ENCODE data around the gene CKAP5.

Gene CKAP5

DNA sequence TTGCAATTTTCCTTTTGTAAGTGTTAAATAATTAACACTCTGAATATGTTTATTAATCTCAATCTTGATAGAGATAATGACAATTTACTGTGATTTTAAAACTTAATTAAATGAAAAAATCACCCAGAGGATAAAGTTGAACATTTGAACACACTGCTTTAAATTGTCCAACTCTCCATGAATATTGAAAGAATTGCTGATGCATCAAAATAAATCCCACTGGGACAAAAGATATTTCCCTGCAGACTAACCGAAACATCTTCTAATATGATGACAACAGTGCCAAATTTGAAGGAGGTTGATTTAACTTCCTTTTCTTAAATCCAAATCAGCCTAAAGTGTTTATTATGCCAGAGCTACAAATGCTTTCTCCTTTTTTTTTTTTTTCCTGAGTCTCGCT is 79.4 kb downstream of the CKAP5 start:
- TF ChIP-seq, protein P1, sequence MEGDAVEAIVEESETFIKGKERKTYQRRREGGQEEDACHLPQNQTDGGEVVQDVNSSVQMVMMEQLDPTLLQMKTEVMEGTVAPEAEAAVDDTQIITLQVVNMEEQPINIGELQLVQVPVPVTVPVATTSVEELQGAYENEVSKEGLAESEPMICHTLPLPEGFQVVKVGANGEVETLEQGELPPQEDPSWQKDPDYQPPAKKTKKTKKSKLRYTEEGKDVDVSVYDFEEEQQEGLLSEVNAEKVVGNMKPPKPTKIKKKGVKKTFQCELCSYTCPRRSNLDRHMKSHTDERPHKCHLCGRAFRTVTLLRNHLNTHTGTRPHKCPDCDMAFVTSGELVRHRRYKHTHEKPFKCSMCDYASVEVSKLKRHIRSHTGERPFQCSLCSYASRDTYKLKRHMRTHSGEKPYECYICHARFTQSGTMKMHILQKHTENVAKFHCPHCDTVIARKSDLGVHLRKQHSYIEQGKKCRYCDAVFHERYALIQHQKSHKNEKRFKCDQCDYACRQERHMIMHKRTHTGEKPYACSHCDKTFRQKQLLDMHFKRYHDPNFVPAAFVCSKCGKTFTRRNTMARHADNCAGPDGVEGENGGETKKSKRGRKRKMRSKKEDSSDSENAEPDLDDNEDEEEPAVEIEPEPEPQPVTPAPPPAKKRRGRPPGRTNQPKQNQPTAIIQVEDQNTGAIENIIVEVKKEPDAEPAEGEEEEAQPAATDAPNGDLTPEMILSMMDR (conservative IDR thresholded peaks at IDR 0.05; ENCODE audit: low read length): no peak
- no peak for TF ChIP-seq EZH2phosphoT487 (IDR thresholded peaks at IDR 0.05; ENCODE audit: borderline replicate concordance)
- no peaks in the 10 kb centered on the region for H3F3A ChIP-seq (ENCODE audit: low read depth)
- no peak overlapping the region for H2AFZ ChIP-seq (ENCODE audit: low read length)
- H3K4me3 ChIP-seq (ENCODE audit: low read length, poor library complexity, severe bottlenecking): no peak overlapping the region
- peaks cover 95% of the 10 kb centered on the region for H3K36me3 ChIP-seq (ENCODE audit: insufficient read depth, low read length)
- no peaks in the 10 kb centered on the region for H3K79me2 ChIP-seq (ENCODE audit: insufficient read depth, low read length)
- H3K4me1 ChIP-seq (ENCODE audit: insufficient read depth, low read length, poor library complexity, severe bottlenecking): no peaks in the 10 kb centered on the region
- no peaks in the 10 kb centered on the region for H3K27me3 ChIP-seq (ENCODE audit: insufficient read depth, low read length, poor library complexity, severe bottlenecking)
- H3K9me2 ChIP-seq (replicated peaks; ENCODE audit: low read depth, low read length): no peaks in the 10 kb centered on the region
- no peaks in the 10 kb centered on the region for H4K20me1 ChIP-seq (ENCODE audit: insufficient read depth, low read length, poor library complexity, severe bottlenecking)
- no peak overlapping the region for H3K9ac ChIP-seq (ENCODE audit: low read depth, low read length, poor library complexity, severe bottlenecking)
- no peak overlapping the region for H3K4me2 ChIP-seq (ENCODE audit: low read depth, low read length, poor library complexity, severe bottlenecking)
- H3K9me3 ChIP-seq (ENCODE audit: insufficient read depth, low read depth, low read length): no peaks in the 10 kb centered on the region

DNA sequence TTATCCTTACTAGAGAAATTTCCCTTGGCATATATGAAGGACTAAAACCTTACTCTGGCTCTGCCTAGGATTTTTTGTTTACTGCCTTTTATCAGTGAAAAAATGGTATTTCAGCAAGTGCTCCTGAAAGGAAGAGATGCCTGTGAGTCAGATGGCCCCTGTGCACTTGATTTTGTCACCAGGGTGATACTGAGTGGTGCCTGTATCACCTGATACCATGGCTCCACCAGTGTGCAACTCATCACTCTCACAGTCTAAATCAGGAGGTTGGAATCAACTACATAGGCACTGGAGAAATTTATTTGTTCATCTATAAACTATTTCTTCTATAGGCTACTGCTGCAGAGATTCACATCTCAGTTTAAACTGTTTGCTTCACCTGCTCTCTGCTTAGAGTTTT is 83.8 kb downstream of the CKAP5 start:
- Histone ChIP-seq H2AFZ (ENCODE audit: low read length) (no peak overlapping the region), H3K27me3 (ENCODE audit: insufficient read depth, low read length, poor library complexity, severe bottlenecking) (no peaks in the 10 kb centered on the region), H4K20me1 (ENCODE audit: insufficient read depth, low read length, poor library complexity, severe bottlenecking) (no peaks in the 10 kb centered on the region), H3K9me3 (ENCODE audit: insufficient read depth, low read depth, low read length) (no peaks in the 10 kb centered on the region), H3K9ac (ENCODE audit: low read depth, low read length, poor library complexity, severe bottlenecking) (no peak overlapping the region), H3K9me2 (replicated peaks; ENCODE audit: low read depth, low read length) (no peaks in the 10 kb centered on the region), H3K79me2 (ENCODE audit: insufficient read depth, low read length) (no peaks in the 10 kb centered on the region), H3K36me3 (ENCODE audit: insufficient read depth, low read length) (peaks cover 93% of the 10 kb centered on the region), H3K4me2 (ENCODE audit: low read depth, low read length, poor library complexity, severe bottlenecking) (no peak overlapping the region), H3K4me3 (ENCODE audit: low read length, poor library complexity, severe bottlenecking) (no peak overlapping the region), H3K4me1 (ENCODE audit: insufficient read depth, low read length, poor library complexity, severe bottlenecking) (no peaks in the 10 kb centered on the region), H3F3A (ENCODE audit: low read depth) (no peaks in the 10 kb centered on the region)
- TF ChIP-seq EZH2phosphoT487 (IDR thresholded peaks at IDR 0.05; ENCODE audit: borderline replicate concordance): no peak
- TF ChIP-seq, protein P1 (conservative IDR thresholded peaks at IDR 0.05; ENCODE audit: low read length): no peak

DNA sequence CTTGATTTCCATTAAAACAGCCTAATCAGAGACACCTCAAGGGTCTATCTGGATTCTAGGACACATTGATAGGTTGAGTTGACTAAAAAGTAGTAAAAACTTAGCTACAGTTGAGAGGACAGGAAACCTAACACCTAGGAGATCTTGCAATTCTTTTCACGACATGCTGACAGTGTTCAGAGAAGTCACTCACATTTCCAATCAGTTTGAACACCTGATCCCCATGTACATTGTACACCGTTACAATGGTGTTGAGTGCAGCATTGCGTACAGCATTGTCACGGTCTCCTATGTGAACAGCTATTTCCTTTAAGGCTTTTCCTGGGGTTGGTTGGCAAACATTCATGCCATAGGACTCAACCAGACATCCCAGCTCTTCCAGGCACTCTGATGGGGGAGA is 84.3 kb downstream of the CKAP5 start:
- H4K20me1 ChIP-seq (ENCODE audit: insufficient read depth, low read length, poor library complexity, severe bottlenecking): no peaks in the 10 kb centered on the region
- H3K9ac ChIP-seq (ENCODE audit: low read depth, low read length, poor library complexity, severe bottlenecking): no peak overlapping the region
- H3K79me2 ChIP-seq (ENCODE audit: insufficient read depth, low read length): no peaks in the 10 kb centered on the region
- no peak overlapping the region for H3K4me3 ChIP-seq (ENCODE audit: low read length, poor library complexity, severe bottlenecking)
- H3K27me3 ChIP-seq (ENCODE audit: insufficient read depth, low read length, poor library complexity, severe bottlenecking): no peaks in the 10 kb centered on the region
- peaks cover 93% of the 10 kb centered on the region for H3K36me3 ChIP-seq (ENCODE audit: insufficient read depth, low read length)
- TF ChIP-seq, protein P1 (conservative IDR thresholded peaks at IDR 0.05; ENCODE audit: low read length): no peak
- no peak for TF ChIP-seq EZH2phosphoT487 (IDR thresholded peaks at IDR 0.05; ENCODE audit: borderline replicate concordance)
- H3K9me2 ChIP-seq (replicated peaks; ENCODE audit: low read depth, low read length): no peaks in the 10 kb centered on the region
- no peaks in the 10 kb centered on the region for H3K9me3 ChIP-seq (ENCODE audit: insufficient read depth, low read depth, low read length)
- no peak overlapping the region for H2AFZ ChIP-seq (ENCODE audit: low read length)
- no peaks in the 10 kb centered on the region for H3K4me1 ChIP-seq (ENCODE audit: insufficient read depth, low read length, poor library complexity, severe bottlenecking)
- H3F3A ChIP-seq (ENCODE audit: low read depth): no peaks in the 10 kb centered on the region
- no peak overlapping the region for H3K4me2 ChIP-seq (ENCODE audit: low read depth, low read length, poor library complexity, severe bottlenecking)

All from Loucy (cell line).